Subcutaneous adipose tissue (tissue), 4 donors: ENCODE results near the gene TMEM181. TPM values are rescaled to one million over a fixed set of nuclear protein-coding genes. Genes with fewer than 3 reads are reported as not detected.

Source experiments
- CTCF ChIP-seq: fragments of 450-650 bp; IDR thresholded peaks from one replicate; pipeline ENCODE4 v1.5.1; 2016; ENCODE audit warnings: low read depth, mild to moderate bottlenecking, control low read depth, antibody characterized with exemption, moderate library complexity
- total RNA-seq, 4 donors: library from RNA; depleted of rRNA; stranded (reverse); fragments of >200 nt; gene quantifications; one replicate each; pipeline ENCODE4 v1.1.0, GENCODE V29; 2016

TMEM181 gene
- total RNA-seq, 4 donors from 2014 or later, result 15.1 to 33.1 (median 19.7) TPM

GRCh38 chr6:158663625-158664165 lies 103.8 kb downstream of the TMEM181 start:
- TF ChIP-seq CTCF, result no peak

- TF ChIP-seq CTCF, result no peak
Measured at GRCh38 chr6:158665332-158665731, 105.4 kb downstream of the TMEM181 start.

- no peak for TF ChIP-seq CTCF
Measured at GRCh38 chr6:158666628-158667359, 106.9 kb downstream of the TMEM181 start.

GRCh38 chr6:158667360-158667981 lies 107.6 kb downstream of the TMEM181 start:
- no peak for TF ChIP-seq CTCF

GRCh38 chr6:158668707-158669103 lies 108.8 kb downstream of the TMEM181 start:
- no peak for TF ChIP-seq CTCF

GRCh38 chr6:158669145-158670035 lies 109.5 kb downstream of the TMEM181 start:
- no peak for TF ChIP-seq CTCF
